Right atrium auricular region (tissue), 2 donors: ENCODE results near the gene QSOX1. TPM values are rescaled to one million over a fixed set of nuclear protein-coding genes. Genes with fewer than 3 reads are reported as not detected.

ENCODE experiments used
- DNase-seq: peaks from one replicate; pipeline ENCODE4 v3.0.0-alpha.2; 2019; ENCODE audit warnings: low spot score
- H3K27ac ChIP-seq, 2 donors: fragments of 200-600 bp; sonication (generic); 1 replicate in 1 of 2; 2 replicates in 1 of 2; pipeline ENCODE4 v1.5.1; 2016 to 2019
- H3K27me3 ChIP-seq, 2 donors: fragments of 200-600 bp; sonication (generic); one replicate each; pipeline versions ENCODE4 v1.5.1 to v1.6.0; 2017 to 2019
- H3K36me3 ChIP-seq: fragments of 200-600 bp; sonication (generic); one replicate; pipeline ENCODE4 v1.5.1; 2016
- H3K4me1 ChIP-seq, 2 donors: fragments of 200-600 bp; sonication (generic); one replicate each; pipeline versions ENCODE4 v1.5.1 to v1.6.0; 2017 to 2019
- H3K4me3 ChIP-seq, 2 donors: fragments of 200-600 bp; sonication (generic); 1 replicate in 1 of 2; 2 replicates in 1 of 2; pipeline ENCODE4 v1.5.1; 2017 to 2019; ENCODE audit warnings: mild to moderate bottlenecking in 1 of 2, moderate library complexity in 1 of 2
- H3K9me3 ChIP-seq, 2 donors: fragments of 200-600 bp; sonication (generic); one replicate each; pipeline ENCODE4 v1.5.1; 2019
- CTCF ChIP-seq, 2 donors: fragments of 200-600 bp; sonication (generic); IDR thresholded peaks; one replicate each; pipeline ENCODE4 v1.5.1; 2019; ENCODE audit warnings: antibody characterized with exemption in 2 of 2
- total RNA-seq, 2 donors: library from RNA; depleted of rRNA; stranded (reverse); fragments of >200 nt; gene quantifications; one replicate each; pipeline ENCODE4 v1.1.0, GENCODE V29; 2016

QSOX1 gene
- total RNA-seq, 2 donors from 2014 or later: 199 to 332 TPM

- no peak overlapping the region for H3K27ac ChIP-seq
- H3K9me3 ChIP-seq: no peaks in the 10 kb centered on the region
- TF ChIP-seq CTCF (IDR thresholded peaks at IDR 0.05): no peak
- H3K4me3 ChIP-seq: no peak overlapping the region
- H3K36me3 ChIP-seq: no peaks in the 10 kb centered on the region
- no peak for DNase-seq
- no peaks in the 10 kb centered on the region for H3K4me1 ChIP-seq
- H3K27me3 ChIP-seq: peaks cover 0 to under 1% of the 10 kb centered on the region in 2 donors
Observed at GRCh38 chr1:180246579-180246978, 91.9 kb downstream of the QSOX1 start.

- Histone ChIP-seq H3K27me3 (no peaks in the 10 kb centered on the region), H3K4me3 (no peak overlapping the region), H3K4me1 (no peaks in the 10 kb centered on the region), H3K9me3 (no peaks in the 10 kb centered on the region), H3K27ac (no peak overlapping the region), H3K36me3 (no peaks in the 10 kb centered on the region)
- no peak for DNase-seq
- no peak for TF ChIP-seq CTCF (IDR thresholded peaks at IDR 0.05)
Observed at GRCh38 chr1:180247061-180247460, 92.4 kb downstream of the QSOX1 start.

- no peak for DNase-seq
- Histone ChIP-seq H3K4me1 (no peaks in the 10 kb centered on the region), H3K27ac (no peak overlapping the region), H3K36me3 (no peaks in the 10 kb centered on the region), H3K4me3 (no peak overlapping the region), H3K27me3 (no peaks in the 10 kb centered on the region), H3K9me3 (no peaks in the 10 kb centered on the region)
- TF ChIP-seq CTCF (IDR thresholded peaks at IDR 0.05): no peak
Observed at GRCh38 chr1:180247580-180247979, 92.9 kb downstream of the QSOX1 start.

GRCh38 chr1:180248176-180248575 is 93.5 kb downstream of the QSOX1 start:
- Histone ChIP-seq H3K27me3 (no peaks in the 10 kb centered on the region), H3K4me1 (no peaks in the 10 kb centered on the region), H3K36me3 (no peaks in the 10 kb centered on the region), H3K4me3 (no peak overlapping the region), H3K27ac (no peak overlapping the region), H3K9me3 (no peaks in the 10 kb centered on the region)
- no peak for DNase-seq
- TF ChIP-seq CTCF (IDR thresholded peaks at IDR 0.05): no peak

- TF ChIP-seq CTCF (IDR thresholded peaks at IDR 0.05): no peak
- H3K4me1 ChIP-seq: no peaks in the 10 kb centered on the region
- no peaks in the 10 kb centered on the region for H3K27me3 ChIP-seq
- no peaks in the 10 kb centered on the region for H3K36me3 ChIP-seq
- H3K27ac ChIP-seq: no peak overlapping the region
- H3K9me3 ChIP-seq: no peaks in the 10 kb centered on the region
- DNase-seq: no peak
- no peak overlapping the region for H3K4me3 ChIP-seq
Observed at GRCh38 chr1:180248731-180249681, 94.3 kb downstream of the QSOX1 start.
